NCI-H748 (cell line): Measurements from ENCODE around the gene HOXA7.

Experiments used
- DNase-seq: peaks from one replicate; lab custom pipeline; 2025; ENCODE audit not compliant: unreplicated experiment; lab: John Stamatoyannopoulos, UW

Gene HOXA7

DNA sequence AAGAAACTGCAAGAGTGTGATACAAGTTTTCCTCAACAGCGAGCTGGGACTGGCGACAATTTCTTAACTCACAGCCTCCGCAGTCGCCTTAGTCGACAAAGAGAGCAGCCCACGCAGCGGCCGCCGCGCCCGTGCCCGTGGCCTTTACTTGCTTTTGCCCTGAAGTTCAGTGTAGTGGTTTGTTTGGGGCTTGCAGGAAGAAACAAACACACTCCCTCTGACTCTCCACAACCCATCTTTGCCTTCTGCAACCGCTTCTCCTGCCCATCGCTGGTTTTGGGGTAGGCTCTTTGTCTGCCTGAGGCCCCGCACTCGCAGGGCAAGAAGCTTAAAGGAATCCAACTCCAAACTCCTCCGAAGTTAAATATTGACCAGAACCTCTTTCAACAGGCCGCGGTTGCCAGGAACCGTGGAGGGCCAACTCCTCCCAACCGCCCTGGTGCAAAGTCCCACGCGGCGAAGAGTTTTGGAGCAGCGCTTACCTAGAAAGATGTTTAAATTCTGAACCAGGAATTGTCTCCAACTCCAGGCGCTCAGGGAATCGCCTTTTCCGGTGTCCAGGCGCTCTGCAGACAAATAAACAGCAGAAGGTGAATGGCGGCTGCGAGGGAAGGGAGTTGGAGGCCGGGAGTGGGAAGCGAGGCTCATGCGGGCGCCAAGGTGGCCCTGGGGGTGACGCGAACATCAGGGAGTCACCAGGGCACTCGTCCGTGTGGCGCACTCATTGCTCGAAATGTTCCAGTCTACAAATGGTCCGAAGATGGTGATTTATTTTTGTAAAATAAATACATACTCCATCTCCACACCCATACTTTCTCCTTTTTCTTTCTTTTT, 34.2 kb downstream of the HOXA7 start:
- DNase-seq: no peak

DNA sequence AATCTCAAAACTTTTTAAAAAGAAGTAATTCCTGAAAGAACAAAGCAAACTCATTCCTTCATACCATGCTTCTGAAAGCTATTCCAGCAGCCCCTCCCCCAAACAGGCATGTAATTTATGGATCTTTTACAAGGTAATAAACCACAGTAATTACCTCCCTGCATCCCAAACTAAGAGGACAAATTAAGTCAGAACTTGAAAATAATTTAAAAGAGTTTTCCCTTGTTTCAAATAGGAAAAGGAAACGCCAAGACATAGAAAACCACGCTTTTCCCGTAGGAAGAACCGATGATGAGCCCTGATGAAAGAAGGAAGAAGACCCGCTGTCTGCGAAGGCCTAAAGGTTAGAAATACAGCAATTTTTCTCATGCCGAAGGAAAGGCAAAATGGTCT, 34.8 kb downstream of the HOXA7 start:
- DNase-seq: no peak

DNA sequence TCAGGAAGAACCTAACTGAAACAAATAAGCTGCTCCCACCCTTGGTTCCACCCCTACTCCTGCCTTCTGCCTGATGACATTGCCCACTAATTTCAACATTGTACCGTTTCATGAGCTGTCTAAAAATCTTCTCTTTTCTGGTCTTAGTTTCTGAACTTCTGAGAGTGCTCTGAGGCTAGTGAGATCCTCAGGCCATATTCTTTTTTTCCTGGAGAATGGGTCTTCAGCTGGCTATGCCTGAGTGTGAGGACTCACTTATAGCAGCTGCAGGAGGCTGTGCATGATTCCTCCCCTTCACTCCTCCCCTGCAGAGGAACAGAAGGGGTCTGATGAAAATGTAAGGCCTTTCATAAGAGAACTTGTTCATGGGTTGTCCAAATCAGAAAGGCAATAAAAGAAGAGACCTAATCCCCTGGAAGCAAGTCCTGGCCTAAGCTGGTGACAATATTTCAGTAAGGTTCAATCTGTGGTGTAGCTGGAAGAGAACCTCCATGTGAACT, 37.0 kb downstream of the HOXA7 start:
- DNase-seq: no peak

- no peak for DNase-seq
Measured at GRCh38 chr7:27118580-27118979, 37.9 kb downstream of the HOXA7 start.

DNA sequence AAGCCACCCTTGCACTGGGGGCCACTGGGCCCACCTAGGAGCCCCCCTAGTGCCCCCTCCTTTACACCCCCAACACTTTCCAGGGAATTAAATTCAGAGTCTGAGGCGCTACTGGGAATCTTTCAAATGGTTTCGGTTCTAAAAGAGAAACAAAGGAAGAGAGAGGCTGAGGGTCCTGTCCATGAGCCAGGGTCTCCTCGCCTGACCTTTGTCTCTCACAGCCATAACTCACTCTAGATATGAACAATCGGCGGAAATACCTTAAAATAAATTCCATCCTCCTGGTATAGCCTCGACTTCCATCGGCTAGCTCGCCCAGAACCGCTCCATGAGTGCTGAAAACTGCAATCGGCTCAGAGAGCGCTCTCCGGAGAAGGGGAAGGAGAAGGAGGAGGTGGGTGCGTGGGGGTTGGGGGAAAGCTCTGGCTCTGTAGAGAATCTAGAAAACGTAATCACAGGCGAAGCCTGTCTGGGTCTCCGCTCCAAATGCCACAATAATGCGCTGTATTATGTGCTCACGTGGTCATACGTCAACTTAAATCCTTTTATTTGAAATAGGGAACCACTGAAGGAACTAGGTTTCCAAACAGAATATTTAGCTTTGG, 38.5 kb downstream of the HOXA7 start:
- no peak for DNase-seq

DNA sequence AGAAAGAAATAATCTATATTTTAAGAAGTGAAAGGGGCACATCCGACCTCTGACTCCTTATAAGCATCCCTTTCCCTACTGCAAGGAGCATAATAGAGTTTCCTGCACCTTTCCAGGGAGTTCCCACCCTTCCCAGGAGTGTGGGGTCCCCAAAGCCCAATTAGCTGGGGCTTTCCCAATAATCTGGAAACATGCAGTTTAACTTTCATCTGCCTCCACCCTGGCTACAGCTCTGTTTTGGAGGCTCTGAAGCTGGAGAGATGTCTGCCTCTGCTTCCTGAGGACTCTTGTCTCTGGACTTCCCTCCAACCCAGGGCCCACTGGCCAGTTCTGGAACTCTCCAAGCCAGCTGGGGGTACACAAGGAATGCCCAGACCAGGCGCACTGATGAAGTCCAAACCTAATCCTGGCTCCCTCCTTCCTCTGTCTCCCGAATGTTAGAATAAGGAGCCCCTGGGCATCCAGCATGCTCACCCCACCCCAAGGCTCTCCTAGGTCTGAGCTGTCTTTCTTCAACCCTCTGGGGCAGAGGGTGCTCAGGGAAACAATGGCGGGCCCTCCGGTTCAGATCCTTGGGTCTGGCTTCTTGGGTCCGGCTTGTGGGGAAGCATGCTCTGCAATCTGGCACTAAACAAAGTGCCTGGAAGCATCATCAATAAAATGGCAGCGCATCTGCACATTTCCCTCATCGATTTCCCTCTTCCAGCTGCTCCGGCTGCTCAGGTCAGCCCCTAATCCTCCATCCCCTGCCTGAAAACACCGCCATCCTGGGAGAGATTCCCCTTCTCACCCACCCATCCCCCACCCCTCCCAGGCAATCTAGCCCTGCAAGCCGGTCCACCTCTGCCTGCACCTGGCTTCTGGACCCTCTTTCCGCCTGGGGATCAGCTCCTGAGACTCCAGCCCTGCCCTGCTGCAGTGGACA, 39.3 kb downstream of the HOXA7 start:
- no peak for DNase-seq

DNA sequence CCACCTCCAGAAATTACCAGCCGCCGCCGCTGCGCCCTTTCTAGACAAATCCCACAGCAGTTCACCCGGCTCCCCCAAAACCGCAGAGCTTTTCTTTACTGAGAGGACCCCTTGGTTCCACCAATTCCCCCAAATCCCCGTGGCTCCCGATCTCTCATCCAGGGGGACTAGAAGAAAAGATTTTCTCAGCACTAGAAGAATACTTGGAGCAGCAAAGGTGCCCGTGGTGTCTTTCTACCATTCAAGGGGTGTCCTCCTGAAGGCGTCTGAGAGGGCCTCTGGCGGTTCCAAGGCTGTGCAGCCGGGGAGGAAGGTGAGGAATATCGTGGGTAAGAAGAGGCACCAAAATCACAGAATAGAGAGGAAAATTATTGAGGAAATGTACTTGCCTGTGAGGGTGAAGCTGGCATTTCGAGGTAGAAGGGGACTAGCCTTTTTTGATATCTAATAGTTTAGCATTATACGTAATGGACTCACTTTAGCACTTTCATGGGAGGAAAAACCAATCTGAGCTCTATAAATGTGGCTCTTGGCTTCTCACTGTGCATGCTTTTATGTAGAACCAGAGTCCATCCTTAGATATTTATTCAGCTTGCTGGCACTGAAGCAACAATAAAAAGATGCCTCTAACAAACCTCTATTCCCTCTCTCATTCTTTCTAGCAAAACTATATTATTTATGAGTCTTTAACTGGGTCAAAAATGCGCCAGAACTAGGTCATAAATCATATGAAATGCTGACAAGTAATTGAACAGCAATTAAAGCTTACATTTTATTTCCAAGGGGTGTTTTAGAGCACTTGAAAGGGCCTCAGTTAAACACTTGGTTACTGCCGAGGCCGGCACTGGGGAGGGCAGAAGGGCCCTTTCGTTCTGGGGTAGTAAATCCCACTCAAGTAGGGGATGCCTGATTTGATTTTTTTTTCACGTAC, 40.2 kb downstream of the HOXA7 start:
- no peak for DNase-seq

- no peak for DNase-seq
Measured at GRCh38 chr7:27115221-27116026, 41.1 kb downstream of the HOXA7 start.

GRCh38 chr7:27114881-27115220, 41.6 kb downstream of the HOXA7 start:
- no peak for DNase-seq

DNA sequence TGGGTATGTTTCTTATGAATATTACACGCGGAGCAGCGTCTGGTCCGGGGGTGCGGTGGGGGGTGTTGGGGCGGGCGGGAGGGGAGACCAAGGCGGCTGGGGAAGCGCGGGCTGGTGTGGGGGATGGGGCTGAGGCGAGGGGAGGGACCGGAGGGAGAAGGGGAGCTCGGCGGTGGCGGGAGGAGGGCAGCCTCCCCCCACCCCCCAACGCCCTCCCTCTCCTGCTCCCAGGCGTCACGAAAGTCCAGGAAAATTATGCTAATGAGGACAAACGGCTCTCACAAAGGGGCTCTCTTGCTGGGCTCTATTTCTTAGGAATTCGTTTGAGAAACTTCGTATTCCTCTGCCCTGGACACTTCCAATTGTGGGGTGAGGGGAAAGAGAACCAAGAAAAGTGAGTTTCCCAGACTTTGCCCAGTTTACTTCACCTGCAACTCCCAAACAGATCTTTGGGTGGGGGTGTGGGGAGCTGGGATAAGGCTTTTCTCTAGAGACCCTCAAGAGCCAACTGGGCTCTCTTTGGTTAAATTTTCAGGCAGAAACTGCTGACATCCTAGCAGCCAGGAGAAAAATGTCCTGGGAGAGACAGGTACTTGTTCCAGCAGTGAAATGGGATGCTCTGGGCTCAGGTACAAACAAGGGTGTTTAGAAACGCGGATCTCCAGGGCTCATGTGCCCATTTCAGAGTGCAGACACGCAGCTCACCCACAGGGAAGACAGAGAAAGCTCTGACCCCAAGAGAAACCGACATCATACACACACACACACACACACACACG, 42.3 kb downstream of the HOXA7 start:
- peak; percentile 76 for DNase-seq

GRCh38 chr7:27112955-27113949, 43.2 kb downstream of the HOXA7 start:
- DNase-seq: peak; percentile 76

GRCh38 chr7:27112361-27112760, 44.1 kb downstream of the HOXA7 start:
- no peak for DNase-seq

GRCh38 chr7:27111751-27112277, 44.7 kb downstream of the HOXA7 start:
- DNase-seq: no peak

GRCh38 chr7:27111042-27111750, 45.3 kb downstream of the HOXA7 start:
- DNase-seq: no peak

DNA sequence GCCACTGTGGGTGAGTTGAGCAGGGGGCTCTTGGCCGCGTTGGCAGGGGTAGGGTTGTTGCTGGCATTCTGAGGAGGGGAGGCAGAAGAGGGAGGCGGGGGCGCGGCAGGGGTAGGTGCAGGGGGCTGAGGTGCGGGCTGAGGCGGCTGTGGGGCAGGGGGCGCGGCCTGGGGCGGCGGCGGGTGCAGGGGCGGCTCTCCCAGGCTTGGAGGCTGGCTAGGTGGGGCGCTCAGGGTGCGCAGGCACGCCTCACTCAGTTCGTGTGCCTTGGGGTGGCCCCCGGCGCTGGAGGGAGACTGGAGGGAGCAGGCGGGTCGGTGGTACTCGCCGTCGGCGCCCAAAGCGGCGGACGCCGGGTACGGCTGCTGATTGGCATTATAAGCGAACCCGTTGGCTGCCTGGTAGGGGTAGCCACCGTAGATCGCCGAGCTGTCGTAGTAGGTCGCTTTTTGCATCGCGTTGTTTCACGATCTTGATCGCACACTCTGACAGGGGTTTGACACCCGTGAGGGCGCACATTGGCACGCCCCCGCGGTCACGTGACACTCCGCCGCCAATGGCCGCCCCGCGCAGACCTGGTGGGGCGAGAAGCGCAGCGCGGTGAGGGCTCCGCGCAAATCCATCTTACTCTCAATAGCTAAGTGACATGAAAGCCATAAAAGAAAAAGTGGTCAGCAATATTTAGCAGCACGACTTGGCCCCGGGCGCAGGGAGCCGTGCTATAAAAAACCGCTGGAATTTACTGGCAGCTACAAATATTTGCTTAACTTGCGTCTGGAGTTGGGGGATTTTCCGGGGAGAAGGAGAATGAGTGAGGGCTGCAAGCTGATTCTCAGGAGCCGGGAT, 46.1 kb downstream of the HOXA7 start:
- DNase-seq: no peak
